Measurements from ENCODE around the gene STX8. TPM values are rescaled to one million over a fixed set of nuclear protein-coding genes. Genes with fewer than 3 reads are reported as not detected.

STX8 gene
- total and polyA plus RNA-seq, 7 donors = 40.4 to 104 (median 72.6) TPM

DNA sequence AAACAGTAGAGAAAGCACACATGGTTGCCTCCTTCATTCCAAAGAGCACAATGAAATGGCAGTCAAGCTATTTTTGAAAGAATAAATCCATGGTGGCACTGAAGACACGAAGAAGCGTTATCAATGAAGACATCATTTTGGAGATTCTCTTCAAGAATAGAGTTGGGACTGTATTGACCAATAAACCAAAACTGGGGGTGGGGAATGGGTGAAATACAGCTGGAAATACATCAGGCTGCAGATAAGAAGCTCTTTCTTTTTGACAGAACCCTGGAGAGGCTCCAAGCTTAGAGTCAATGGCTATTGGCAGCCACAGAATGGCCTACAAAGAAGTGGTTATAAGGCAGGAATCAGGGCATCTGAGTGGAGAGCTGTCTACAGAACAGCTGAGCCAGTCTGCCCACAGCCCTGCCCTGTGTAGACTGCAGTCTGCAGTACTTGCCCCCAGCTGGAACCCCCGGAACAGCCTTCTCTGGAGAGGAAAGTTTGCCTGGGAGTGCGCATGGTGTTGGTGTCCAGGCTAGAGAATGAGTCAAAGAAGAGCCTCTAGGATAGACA, 100.4 kb downstream of the STX8 start:
- WGBS, 2 donors = 95 to 98% methylated on average over 4 of the region's 4 CpGs
- intact Hi-C loops (cut with DNase I) = no loop called here

DNA sequence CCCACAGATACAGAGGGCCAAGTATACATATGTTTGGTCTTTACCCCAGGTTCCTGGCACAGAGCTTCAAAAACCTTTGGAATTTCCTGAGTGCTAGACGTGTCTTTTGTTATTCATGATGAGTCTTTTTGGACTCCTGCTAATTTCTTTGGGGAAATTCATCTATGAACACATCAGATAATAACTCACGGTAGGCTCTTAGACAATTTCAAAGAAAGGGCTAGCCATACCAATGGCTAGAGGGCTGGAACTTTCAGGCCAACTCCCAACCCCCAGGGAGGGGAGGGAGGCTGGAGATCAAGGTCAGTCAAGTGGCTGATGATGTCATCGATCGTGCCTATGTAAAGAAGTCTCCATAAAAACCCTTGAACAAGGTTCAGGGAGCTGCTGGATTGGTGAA, 101.9 kb downstream of the STX8 start:
- Histone ChIP-seq H3K27me3 (no peaks in the 10 kb centered on the region), H3K9me3 (no peaks in the 10 kb centered on the region), H3K4me1 (no peaks in the 10 kb centered on the region), H3K27ac (no peak overlapping the region), H3K36me3 (no peaks in the 10 kb centered on the region), H3K4me3 (no peak overlapping the region)
- no peak for DNase-seq
- WGBS, 2 donors = 78 to 91% methylated on average over 4 of the region's 4 CpGs
- no peak for TF ChIP-seq POLR2AphosphoS5 (IDR thresholded peaks at IDR 0.05)
- TF ChIP-seq, protein P1, sequence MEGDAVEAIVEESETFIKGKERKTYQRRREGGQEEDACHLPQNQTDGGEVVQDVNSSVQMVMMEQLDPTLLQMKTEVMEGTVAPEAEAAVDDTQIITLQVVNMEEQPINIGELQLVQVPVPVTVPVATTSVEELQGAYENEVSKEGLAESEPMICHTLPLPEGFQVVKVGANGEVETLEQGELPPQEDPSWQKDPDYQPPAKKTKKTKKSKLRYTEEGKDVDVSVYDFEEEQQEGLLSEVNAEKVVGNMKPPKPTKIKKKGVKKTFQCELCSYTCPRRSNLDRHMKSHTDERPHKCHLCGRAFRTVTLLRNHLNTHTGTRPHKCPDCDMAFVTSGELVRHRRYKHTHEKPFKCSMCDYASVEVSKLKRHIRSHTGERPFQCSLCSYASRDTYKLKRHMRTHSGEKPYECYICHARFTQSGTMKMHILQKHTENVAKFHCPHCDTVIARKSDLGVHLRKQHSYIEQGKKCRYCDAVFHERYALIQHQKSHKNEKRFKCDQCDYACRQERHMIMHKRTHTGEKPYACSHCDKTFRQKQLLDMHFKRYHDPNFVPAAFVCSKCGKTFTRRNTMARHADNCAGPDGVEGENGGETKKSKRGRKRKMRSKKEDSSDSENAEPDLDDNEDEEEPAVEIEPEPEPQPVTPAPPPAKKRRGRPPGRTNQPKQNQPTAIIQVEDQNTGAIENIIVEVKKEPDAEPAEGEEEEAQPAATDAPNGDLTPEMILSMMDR (IDR thresholded peaks at IDR 0.05) = no peak
- TF ChIP-seq POLR2A (IDR thresholded peaks at IDR 0.05) = no peak
- no peak for TF ChIP-seq EP300 (IDR thresholded peaks at IDR 0.05)
- intact Hi-C loops (cut with DNase I) = no loop called here

More for the DNA sequence above, 100.4 kb downstream of the STX8 start:
- H3K27ac ChIP-seq = no peak overlapping the region
- H3K4me3 ChIP-seq = no peak overlapping the region
- H3K27me3 ChIP-seq = no peaks in the 10 kb centered on the region
- H3K36me3 ChIP-seq = no peaks in the 10 kb centered on the region
- no peaks in the 10 kb centered on the region for H3K9me3 ChIP-seq
- DNase-seq = no peak
- no peaks in the 10 kb centered on the region for H3K4me1 ChIP-seq
- TF ChIP-seq EP300 (IDR thresholded peaks at IDR 0.05) (no peak), POLR2AphosphoS5 (IDR thresholded peaks at IDR 0.05) (no peak), POLR2A (IDR thresholded peaks at IDR 0.05) (no peak)
- TF ChIP-seq, protein P1 (IDR thresholded peaks at IDR 0.05) = no peak

DNA sequence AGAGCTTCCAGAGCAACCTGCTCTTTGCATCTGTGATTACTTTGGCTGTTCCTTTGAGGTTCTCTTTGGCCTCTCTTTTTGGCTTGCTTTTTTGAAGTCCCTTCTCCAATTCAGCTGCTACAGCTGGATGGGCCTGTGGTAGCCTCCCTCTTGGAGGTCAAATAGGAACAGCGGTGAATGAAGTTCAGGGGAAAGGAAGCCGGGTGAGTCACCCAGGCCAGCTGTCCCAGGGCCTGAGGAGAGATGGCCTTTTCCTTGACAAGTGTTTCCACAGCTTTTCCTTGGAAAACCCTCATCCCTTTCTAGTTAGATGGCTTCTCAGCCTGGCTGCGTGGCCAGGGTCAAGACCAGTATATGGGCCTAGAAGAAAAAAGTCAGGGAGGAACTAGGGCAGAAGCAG, 103.1 kb downstream of the STX8 start:
- Histone ChIP-seq H3K27me3 (no peaks in the 10 kb centered on the region), H3K36me3 (no peaks in the 10 kb centered on the region), H3K27ac (no peak overlapping the region), H3K9me3 (no peaks in the 10 kb centered on the region), H3K4me1 (no peaks in the 10 kb centered on the region), H3K4me3 (no peak overlapping the region)
- DNase-seq = peak; percentile 66
- WGBS, 2 donors = 86 to 87% methylated on average over 3 of the region's 3 CpGs
- TF ChIP-seq POLR2AphosphoS5 (IDR thresholded peaks at IDR 0.05) (no peak), EP300 (IDR thresholded peaks at IDR 0.05) (no peak), POLR2A (IDR thresholded peaks at IDR 0.05) (no peak)
- TF ChIP-seq, protein P1 (IDR thresholded peaks at IDR 0.05) = no peak
- intact Hi-C loops (cut with DNase I) = no loop called here

DNA sequence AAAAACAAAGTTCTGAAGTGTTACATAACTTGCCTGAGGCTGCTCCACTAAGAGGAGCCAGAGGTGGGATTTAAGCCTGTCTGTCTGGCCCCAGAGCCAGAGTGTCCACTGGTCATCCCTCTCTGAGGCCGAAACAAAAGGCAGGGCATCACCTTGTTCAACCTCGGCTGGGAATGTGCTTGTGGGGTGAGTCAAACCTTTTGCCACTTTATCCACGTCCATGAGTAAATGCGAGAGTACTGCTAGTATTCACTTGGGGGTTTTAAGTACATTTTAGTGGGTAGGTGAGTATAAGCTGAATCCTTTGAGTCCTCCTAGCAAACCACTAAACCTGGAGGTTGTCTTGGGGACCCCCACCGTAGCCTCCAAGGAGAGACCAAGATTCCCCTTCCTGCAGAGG, 103.5 kb downstream of the STX8 start:
- TF ChIP-seq, protein P1 (IDR thresholded peaks at IDR 0.05) = no peak
- TF ChIP-seq POLR2AphosphoS5 (IDR thresholded peaks at IDR 0.05) (no peak), EP300 (IDR thresholded peaks at IDR 0.05) (no peak), POLR2A (IDR thresholded peaks at IDR 0.05) (no peak)
- H3K9me3 ChIP-seq = no peaks in the 10 kb centered on the region
- WGBS, 2 donors = 90 to 94% methylated on average over 5 of the region's 5 CpGs
- H3K4me1 ChIP-seq = no peaks in the 10 kb centered on the region
- no peaks in the 10 kb centered on the region for H3K27me3 ChIP-seq
- DNase-seq = no peak
- H3K36me3 ChIP-seq = no peaks in the 10 kb centered on the region
- no peak overlapping the region for H3K4me3 ChIP-seq
- intact Hi-C loops (cut with DNase I) = no loop called here
- H3K27ac ChIP-seq = no peak overlapping the region

DNA sequence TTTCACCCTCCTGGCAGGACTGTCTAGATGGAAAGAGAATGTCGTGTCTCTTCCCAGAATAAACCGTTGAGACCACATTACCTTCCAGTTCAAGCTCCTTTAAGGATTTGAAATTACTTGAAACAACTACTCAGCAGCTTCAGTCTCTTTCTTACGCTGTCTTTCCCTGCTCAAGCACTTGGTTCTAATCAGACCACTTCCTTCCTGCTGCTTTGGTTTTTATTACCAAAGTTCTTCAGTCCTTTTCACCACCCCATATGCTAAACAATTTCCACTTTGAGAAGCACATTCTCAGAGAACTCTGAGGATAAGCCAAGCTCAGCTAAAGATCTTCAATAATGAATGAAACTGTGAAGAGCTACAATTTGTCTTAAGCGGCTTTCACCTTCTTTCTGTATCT, 105.4 kb downstream of the STX8 start:
- intact Hi-C loops (cut with DNase I) = no loop called here
- Histone ChIP-seq H3K4me1 (peaks cover 0 to 6% (median 2%) of the 10 kb centered on the region in 4 donors), H3K36me3 (no peaks in the 10 kb centered on the region), H3K27me3 (no peaks in the 10 kb centered on the region), H3K27ac (no peak overlapping the region), H3K4me3 (no peak overlapping the region), H3K9me3 (no peaks in the 10 kb centered on the region)
- WGBS, 2 donors = 47 to 84% methylated on average over 4 of the region's 4 CpGs
- no peak for TF ChIP-seq POLR2AphosphoS5 (IDR thresholded peaks at IDR 0.05)
- TF ChIP-seq, protein P1 (IDR thresholded peaks at IDR 0.05) = no peak
- TF ChIP-seq EP300 (IDR thresholded peaks at IDR 0.05) = no peak
- TF ChIP-seq POLR2A (IDR thresholded peaks at IDR 0.05) = no peak
- DNase-seq = no peak
